ENCODE results near the gene JAKMIP1.

Gene JAKMIP1

DNA sequence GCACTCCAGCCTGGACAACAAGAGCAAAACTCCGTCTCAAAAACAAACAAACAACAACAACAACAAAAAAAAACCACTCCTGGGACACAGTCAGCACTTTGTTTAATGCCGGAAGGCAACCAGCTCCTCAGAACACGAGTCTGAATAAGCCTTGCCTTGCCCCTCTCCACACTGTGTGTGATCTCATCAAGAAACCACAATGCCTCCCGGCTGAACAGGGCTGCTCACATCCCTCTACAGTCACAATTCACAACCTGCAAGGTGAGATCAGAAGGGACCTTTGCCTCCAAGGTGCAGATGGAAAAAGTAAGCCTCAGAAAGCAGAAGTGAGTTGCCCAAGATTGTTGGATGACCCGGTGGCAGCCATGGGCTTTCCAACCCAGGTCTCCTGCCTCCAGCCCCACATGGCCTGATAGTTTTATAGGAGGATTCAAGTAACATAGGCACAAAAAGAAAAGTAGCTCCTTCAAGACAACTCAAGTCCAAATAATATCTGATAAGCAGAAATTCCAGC, 80.8 kb downstream of the JAKMIP1 start:
- Mint-ChIP-seq H3K36me3 (ENCODE audit: low read depth) (no peaks in the 10 kb centered on the region), H3K4me1 (peaks cover 16% of the 10 kb centered on the region), H3K27ac (no peak overlapping the region), H3K9me3 (no peaks in the 10 kb centered on the region), H3K27me3 (ENCODE audit: low read depth, poor library complexity) (peaks cover 64% of the 10 kb centered on the region), H3K4me3 (no peak overlapping the region)
- no peak for DNase-seq
- TF ChIP-seq, protein P1, sequence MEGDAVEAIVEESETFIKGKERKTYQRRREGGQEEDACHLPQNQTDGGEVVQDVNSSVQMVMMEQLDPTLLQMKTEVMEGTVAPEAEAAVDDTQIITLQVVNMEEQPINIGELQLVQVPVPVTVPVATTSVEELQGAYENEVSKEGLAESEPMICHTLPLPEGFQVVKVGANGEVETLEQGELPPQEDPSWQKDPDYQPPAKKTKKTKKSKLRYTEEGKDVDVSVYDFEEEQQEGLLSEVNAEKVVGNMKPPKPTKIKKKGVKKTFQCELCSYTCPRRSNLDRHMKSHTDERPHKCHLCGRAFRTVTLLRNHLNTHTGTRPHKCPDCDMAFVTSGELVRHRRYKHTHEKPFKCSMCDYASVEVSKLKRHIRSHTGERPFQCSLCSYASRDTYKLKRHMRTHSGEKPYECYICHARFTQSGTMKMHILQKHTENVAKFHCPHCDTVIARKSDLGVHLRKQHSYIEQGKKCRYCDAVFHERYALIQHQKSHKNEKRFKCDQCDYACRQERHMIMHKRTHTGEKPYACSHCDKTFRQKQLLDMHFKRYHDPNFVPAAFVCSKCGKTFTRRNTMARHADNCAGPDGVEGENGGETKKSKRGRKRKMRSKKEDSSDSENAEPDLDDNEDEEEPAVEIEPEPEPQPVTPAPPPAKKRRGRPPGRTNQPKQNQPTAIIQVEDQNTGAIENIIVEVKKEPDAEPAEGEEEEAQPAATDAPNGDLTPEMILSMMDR (IDR thresholded peaks at IDR 0.05), result no peak

DNA sequence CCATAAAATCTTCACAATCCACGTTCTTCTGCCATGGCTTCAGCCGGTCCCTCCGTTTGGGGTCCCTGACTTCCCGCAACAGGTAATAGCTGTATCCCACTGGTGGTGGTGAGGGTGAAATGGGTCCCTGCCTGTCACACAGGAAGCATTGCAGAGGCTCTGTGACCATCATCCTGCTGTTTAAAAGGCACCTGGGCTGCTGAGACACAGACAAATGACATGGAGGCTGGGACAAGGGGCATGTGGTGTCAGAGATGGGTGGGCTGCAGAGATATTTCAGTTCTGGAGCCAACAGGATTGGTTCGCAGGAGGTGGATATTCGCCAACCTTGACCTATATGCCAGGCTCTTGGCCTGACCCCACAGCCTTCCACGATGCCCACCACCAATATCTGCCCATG, 82.1 kb downstream of the JAKMIP1 start:
- Mint-ChIP-seq H3K9me3 (no peaks in the 10 kb centered on the region), H3K27ac (no peak overlapping the region), H3K4me1 (peaks cover 11% of the 10 kb centered on the region), H3K36me3 (ENCODE audit: low read depth) (no peaks in the 10 kb centered on the region), H3K27me3 (ENCODE audit: low read depth, poor library complexity) (peaks cover 71% of the 10 kb centered on the region), H3K4me3 (no peak overlapping the region)
- DNase-seq, result no peak
- TF ChIP-seq, protein P1 (IDR thresholded peaks at IDR 0.05), result no peak

DNA sequence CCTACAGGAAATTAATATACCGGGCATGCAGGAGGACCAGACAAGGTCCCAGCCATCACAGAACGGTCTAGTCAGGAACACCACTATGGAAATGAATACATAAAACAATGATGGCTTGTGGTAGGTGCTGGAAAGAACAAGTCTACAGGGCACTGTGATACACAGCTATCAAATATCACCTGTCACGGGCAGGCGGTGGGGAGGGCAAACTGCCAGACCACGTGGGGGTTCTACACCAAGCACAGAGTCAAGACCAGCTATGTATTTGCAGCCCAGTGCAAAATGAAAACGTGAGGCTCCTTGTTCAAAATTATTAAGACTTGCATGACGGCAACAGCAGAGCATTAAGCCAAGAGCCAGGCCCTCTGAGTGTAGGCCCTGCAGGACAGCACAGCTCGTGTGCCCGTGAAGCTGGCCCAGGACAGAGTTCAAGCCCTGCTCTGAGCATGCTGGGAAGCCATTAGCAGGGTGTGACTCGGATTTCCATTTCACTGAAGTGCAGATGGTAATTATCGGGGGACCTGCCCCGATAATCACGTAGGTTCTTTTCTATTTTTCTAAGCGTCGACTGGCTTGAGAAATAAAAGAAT, 83.6 kb downstream of the JAKMIP1 start:
- H3K4me3 Mint-ChIP-seq, result no peak overlapping the region
- H3K27me3 Mint-ChIP-seq (ENCODE audit: low read depth, poor library complexity), result peaks cover 71% of the 10 kb centered on the region
- peaks cover 21% of the 10 kb centered on the region for H3K4me1 Mint-ChIP-seq
- no peaks in the 10 kb centered on the region for H3K9me3 Mint-ChIP-seq
- TF ChIP-seq, protein P1 (IDR thresholded peaks at IDR 0.05), result no peak
- no peak for DNase-seq
- no peak overlapping the region for H3K27ac Mint-ChIP-seq
- H3K36me3 Mint-ChIP-seq (ENCODE audit: low read depth), result no peaks in the 10 kb centered on the region

DNA sequence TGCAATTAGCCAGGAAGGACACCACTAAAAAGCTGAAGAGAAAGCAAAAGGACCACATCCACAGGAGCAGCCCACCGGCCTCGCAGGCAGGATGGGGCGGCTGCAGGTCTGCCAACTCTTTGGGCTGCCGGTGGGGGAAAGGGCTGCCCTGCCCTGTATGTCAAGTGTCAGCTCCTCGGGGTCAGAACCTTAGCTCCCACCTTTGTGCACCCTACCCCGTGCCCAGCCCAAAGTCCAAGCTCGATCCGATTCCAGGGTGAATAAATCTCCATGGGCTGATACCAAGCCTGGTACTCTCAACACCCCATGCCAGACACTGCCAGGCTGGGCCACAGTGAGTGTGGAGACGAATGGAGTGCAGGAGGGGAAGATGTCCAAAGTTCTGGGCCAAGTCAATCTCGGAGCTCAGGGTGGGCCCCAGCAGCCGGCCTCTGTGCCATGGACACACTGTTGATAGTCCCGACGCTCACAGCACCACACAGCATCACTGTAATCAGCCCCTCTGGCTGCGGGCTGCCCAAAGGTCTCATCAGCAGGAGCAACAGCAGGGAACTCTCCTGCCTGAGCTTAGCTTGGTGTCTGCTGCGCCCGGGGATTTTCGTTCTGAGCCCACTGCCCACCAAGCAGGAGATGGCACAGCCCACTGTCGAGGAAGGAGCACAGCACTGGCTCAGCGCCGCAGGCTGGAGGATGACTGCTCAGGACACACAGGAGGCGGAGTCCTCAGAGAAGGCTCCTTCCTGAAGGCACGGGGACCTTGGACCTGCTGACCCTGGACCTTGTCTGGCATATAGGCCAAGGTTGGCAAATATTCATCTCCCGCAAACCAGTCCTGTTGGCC, 84.4 kb downstream of the JAKMIP1 start:
- Mint-ChIP-seq H3K4me3 (no peak overlapping the region), H3K27me3 (ENCODE audit: low read depth, poor library complexity) (peaks cover 71% of the 10 kb centered on the region), H3K4me1 (peaks cover 28% of the 10 kb centered on the region), H3K9me3 (no peaks in the 10 kb centered on the region), H3K36me3 (ENCODE audit: low read depth) (no peaks in the 10 kb centered on the region), H3K27ac (no peak overlapping the region)
- DNase-seq, result no peak
- TF ChIP-seq, protein P1 (IDR thresholded peaks at IDR 0.05), result no peak

DNA sequence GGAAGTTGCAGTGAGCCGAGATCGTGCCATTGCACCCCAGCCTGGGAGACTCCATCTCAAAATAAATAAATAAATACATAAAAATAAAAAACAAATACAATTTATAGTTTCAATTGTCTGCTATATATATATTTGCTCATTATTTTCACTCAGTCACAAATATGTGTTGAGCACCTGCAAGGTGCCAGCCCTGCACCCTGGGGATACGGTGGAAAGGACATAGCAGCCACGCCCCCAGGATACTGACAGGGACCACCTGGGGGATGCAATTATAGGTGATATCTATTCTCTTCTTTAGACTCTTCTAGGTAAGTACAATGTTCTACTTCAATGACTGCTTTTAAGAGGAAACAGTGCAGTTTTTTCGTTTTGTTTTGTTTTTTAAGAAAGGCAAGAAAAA, 85.0 kb downstream of the JAKMIP1 start:
- no peak overlapping the region for H3K27ac Mint-ChIP-seq
- no peak for DNase-seq
- H3K4me1 Mint-ChIP-seq, result peaks cover 28% of the 10 kb centered on the region
- no peaks in the 10 kb centered on the region for H3K36me3 Mint-ChIP-seq (ENCODE audit: low read depth)
- TF ChIP-seq, protein P1 (IDR thresholded peaks at IDR 0.05), result no peak
- no peak overlapping the region for H3K4me3 Mint-ChIP-seq
- H3K27me3 Mint-ChIP-seq (ENCODE audit: low read depth, poor library complexity), result peaks cover 67% of the 10 kb centered on the region
- H3K9me3 Mint-ChIP-seq, result no peaks in the 10 kb centered on the region
